HCEC 1CT (cell line): ENCODE measurements around the gene KCNIP4.

Experiments
- DNase-seq: peaks from one replicate; pipeline ENCODE4 v3.0.0-alpha.2; 2017

Gene KCNIP4

GRCh38 chr4:21753084-21753760, 195.3 kb downstream of the KCNIP4 start:
- no peak for DNase-seq

GRCh38 chr4:21752616-21753015, 196.0 kb downstream of the KCNIP4 start:
- no peak for DNase-seq

- no peak for DNase-seq
Observed at GRCh38 chr4:21749924-21750323, 198.6 kb downstream of the KCNIP4 start.

- DNase-seq: no peak
Observed at GRCh38 chr4:21749412-21749811, 199.2 kb downstream of the KCNIP4 start.

GRCh38 chr4:21744046-21744445, 204.5 kb downstream of the KCNIP4 start:
- no peak for DNase-seq

- DNase-seq: no peak
Observed at GRCh38 chr4:21742326-21742725, 206.2 kb downstream of the KCNIP4 start.

GRCh38 chr4:21738821-21739220, 209.8 kb downstream of the KCNIP4 start:
- DNase-seq: no peak

- no peak for DNase-seq
Observed at GRCh38 chr4:21735866-21736265, 212.7 kb downstream of the KCNIP4 start.

GRCh38 chr4:21733894-21734630, 214.5 kb downstream of the KCNIP4 start:
- no peak for DNase-seq

GRCh38 chr4:21728304-21728703, 220.3 kb downstream of the KCNIP4 start:
- DNase-seq: no peak

- DNase-seq: no peak
Observed at GRCh38 chr4:21726255-21726815, 222.2 kb downstream of the KCNIP4 start.

- DNase-seq: no peak
Observed at GRCh38 chr4:21722157-21722839, 226.3 kb downstream of the KCNIP4 start.

- no peak for DNase-seq
Observed at GRCh38 chr4:21716531-21716930, 232.0 kb downstream of the KCNIP4 start.

GRCh38 chr4:21710179-21710835, 238.3 kb downstream of the KCNIP4 start:
- no peak for DNase-seq

GRCh38 chr4:21709761-21710160, 238.8 kb downstream of the KCNIP4 start:
- no peak for DNase-seq

GRCh38 chr4:21709031-21709430, 239.5 kb downstream of the KCNIP4 start:
- no peak for DNase-seq

GRCh38 chr4:21699446-21699845, 249.1 kb downstream of the KCNIP4 start:
- DNase-seq: no peak

- DNase-seq: no peak
Observed at GRCh38 chr4:21697583-21697982, 251.0 kb downstream of the KCNIP4 start.

- no peak for DNase-seq
Observed at GRCh38 chr4:21695141-21695540, 253.4 kb downstream of the KCNIP4 start.

- DNase-seq: no peak
Observed at GRCh38 chr4:21692241-21692640, 256.3 kb downstream of the KCNIP4 start.

GRCh38 chr4:21688596-21689265, 259.8 kb downstream of the KCNIP4 start:
- DNase-seq: no peak

GRCh38 chr4:21685911-21686310, 262.7 kb downstream of the KCNIP4 start:
- DNase-seq: no peak
